ENCODE data around the gene AATF.

GRCh38 chr17:36999471-36999870 lies 50.7 kb downstream of the AATF start:
- no peak for TF ChIP-seq EP300 (IDR thresholded peaks at IDR 0.05)
- TF ChIP-seq CTCF (IDR thresholded peaks at IDR 0.05), result no peak
- TF ChIP-seq POLR2A (IDR thresholded peaks at IDR 0.05), result no peak

Data from ovary (tissue), 3 donors.